ENCODE data around the gene CTSA.
A peak's percentile ranks its signal among the peaks of the same experiment; 100 is the strongest.
"Not testable (repeated sequence)": the region's sequence is repeated elsewhere in the genome, so short reads cannot be mapped to it uniquely, and the experiment has no call there.

The CTSA gene

GRCh38 chr20:45873409-45874103 lies 17.6 kb upstream of the CTSA start:
- H3K36me3 ChIP-seq (replicated peaks in 1 of 2; ENCODE audit: control insufficient read depth in 2 of 2, insufficient read depth in 2 of 2, low read length in 2 of 2) = peaks cover 3 to 20% of the 10 kb centered on the region in 2 donors
- no peak overlapping the region for H3K9ac ChIP-seq (ENCODE audit: low read depth, low read length, poor library complexity)
- H3K4me3 ChIP-seq (ENCODE audit: low read length in 2 of 2) = no peak overlapping the region
- no peak overlapping the region for H4K91ac ChIP-seq (ENCODE audit: low read depth, low read length, poor library complexity)
- DNase-seq (ENCODE audit: low spot score) = no peak
- H3K23ac ChIP-seq (ENCODE audit: low read depth, low read length, poor library complexity) = no peak overlapping the region
- no peaks in the 10 kb centered on the region for H3K9me3 ChIP-seq (replicated peaks in 1 of 2; ENCODE audit: control insufficient read depth in 2 of 2, insufficient read depth in 1 of 2, low read depth in 1 of 2, low read length in 2 of 2)
- no peak overlapping the region for H3K27ac ChIP-seq (replicated peaks; ENCODE audit: low read length)
- no peaks in the 10 kb centered on the region for H3K27me3 ChIP-seq (ENCODE audit: control insufficient read depth in 3 of 3, insufficient read depth in 3 of 3, low read depth in 1 of 3, low read length in 3 of 3)
- H2AK5ac ChIP-seq (ENCODE audit: low read depth, low read length) = no peak overlapping the region
- H2BK5ac ChIP-seq (ENCODE audit: low read length) = no peak overlapping the region
- H3K79me1 ChIP-seq (ENCODE audit: low read depth, low read length) = peaks cover 1% of the 10 kb centered on the region
- no peak overlapping the region for H2BK15ac ChIP-seq (ENCODE audit: low read length)
- H4K8ac ChIP-seq (ENCODE audit: low read depth, low read length) = no peak overlapping the region
- H3K4me1 ChIP-seq (ENCODE audit: control insufficient read depth in 2 of 2, insufficient read depth in 1 of 2, low read depth in 1 of 2, low read length in 2 of 2) = no peaks in the 10 kb centered on the region
- H3K14ac ChIP-seq (ENCODE audit: low read length) = no peak overlapping the region
- no peak overlapping the region for H2BK12ac ChIP-seq (ENCODE audit: low read length)
- no peak overlapping the region for H3K4ac ChIP-seq (ENCODE audit: low read length)
- H3K18ac ChIP-seq (ENCODE audit: low read length) = no peak overlapping the region
- no CpG with 5 or more reads among the region's 1 CpG for WGBS, 2 donors (ENCODE audit: extremely low coverage in 2 of 2, insufficient read length in 2 of 2, insufficient replicate concordance in 1 of 2)
- no peak overlapping the region for H2AFZ ChIP-seq (ENCODE audit: low read length)
- no peak overlapping the region for H2BK120ac ChIP-seq (ENCODE audit: low read depth, low read length)
- H3K4me2 ChIP-seq (ENCODE audit: insufficient read depth, low read length, poor library complexity, severe bottlenecking) = no peak overlapping the region

DNA sequence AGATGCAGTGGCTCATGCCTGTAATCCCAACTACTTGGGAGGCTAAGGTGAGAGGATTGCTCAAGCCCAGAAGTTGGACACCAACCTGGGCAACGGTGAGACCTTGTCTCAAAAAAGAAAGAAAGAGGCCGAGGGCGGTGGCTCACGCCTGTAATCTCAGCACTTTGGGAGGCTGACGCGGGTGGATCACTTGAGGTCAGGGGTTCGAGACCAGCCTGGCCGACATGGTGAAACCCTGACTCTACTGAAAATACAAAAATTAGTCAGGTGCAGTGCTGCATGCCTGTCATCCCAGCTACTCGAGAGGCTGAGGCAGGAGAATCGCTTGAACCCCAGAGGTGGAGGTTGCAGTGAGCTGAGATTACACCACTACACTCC lies 17.0 kb upstream of the CTSA start:
- not testable (repeated sequence) for H2BK15ac ChIP-seq (ENCODE audit: low read length); H3K9me3 ChIP-seq (replicated peaks in 1 of 2; ENCODE audit: control insufficient read depth in 2 of 2, insufficient read depth in 1 of 2, low read depth in 1 of 2, low read length in 2 of 2); H4K91ac ChIP-seq (ENCODE audit: low read depth, low read length, poor library complexity); H3K4me3 ChIP-seq (ENCODE audit: low read length in 2 of 2); H3K14ac ChIP-seq (ENCODE audit: low read length); H3K27ac ChIP-seq (replicated peaks; ENCODE audit: low read length); H3K27me3 ChIP-seq (ENCODE audit: control insufficient read depth in 3 of 3, insufficient read depth in 3 of 3, low read depth in 1 of 3, low read length in 3 of 3); H3K4me2 ChIP-seq (ENCODE audit: insufficient read depth, low read length, poor library complexity, severe bottlenecking); DNase-seq (ENCODE audit: low spot score); H2BK120ac ChIP-seq (ENCODE audit: low read depth, low read length); H3K4me1 ChIP-seq (ENCODE audit: control insufficient read depth in 2 of 2, insufficient read depth in 1 of 2, low read depth in 1 of 2, low read length in 2 of 2); H3K23ac ChIP-seq (ENCODE audit: low read depth, low read length, poor library complexity); H3K9ac ChIP-seq (ENCODE audit: low read depth, low read length, poor library complexity); H3K79me1 ChIP-seq (ENCODE audit: low read depth, low read length); H4K8ac ChIP-seq (ENCODE audit: low read depth, low read length); H2AFZ ChIP-seq (ENCODE audit: low read length); H2AK5ac ChIP-seq (ENCODE audit: low read depth, low read length); H3K4ac ChIP-seq (ENCODE audit: low read length); H2BK5ac ChIP-seq (ENCODE audit: low read length); H2BK12ac ChIP-seq (ENCODE audit: low read length); H3K18ac ChIP-seq (ENCODE audit: low read length)
- peaks cover 3 to 21% of the 10 kb centered on the region in 2 donors for H3K36me3 ChIP-seq (replicated peaks in 1 of 2; ENCODE audit: control insufficient read depth in 2 of 2, insufficient read depth in 2 of 2, low read length in 2 of 2)
- no CpG with 5 or more reads among the region's 10 CpGs for WGBS, 2 donors (ENCODE audit: extremely low coverage in 2 of 2, insufficient read length in 2 of 2, insufficient replicate concordance in 1 of 2)

DNA sequence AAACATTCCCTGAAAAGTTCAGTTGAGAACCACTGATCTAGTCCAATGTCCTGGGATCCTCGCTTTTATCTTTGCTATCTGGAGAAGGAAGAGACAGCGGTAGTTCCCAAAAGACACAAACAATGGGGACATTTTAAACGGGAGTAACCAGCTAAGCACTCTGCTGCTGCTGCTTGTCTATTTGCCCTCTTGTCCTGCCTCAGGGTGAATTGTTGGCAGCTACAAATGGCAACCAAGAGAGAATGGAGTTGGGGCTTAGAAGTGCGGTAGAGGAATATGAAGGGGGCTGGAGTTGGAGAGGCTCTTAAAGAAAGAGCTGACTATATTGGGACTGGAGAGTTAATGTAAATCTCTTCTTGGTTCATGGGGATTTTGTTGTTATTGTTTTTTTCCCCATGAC lies 16.6 kb upstream of the CTSA start:
- Histone ChIP-seq H3K23ac (ENCODE audit: low read depth, low read length, poor library complexity) (no peak overlapping the region), H3K79me1 (ENCODE audit: low read depth, low read length) (peaks cover 1% of the 10 kb centered on the region), H3K27ac (replicated peaks; ENCODE audit: low read length) (no peak overlapping the region), H3K4ac (ENCODE audit: low read length) (no peak overlapping the region), H2BK5ac (ENCODE audit: low read length) (no peak overlapping the region), H3K4me3 (ENCODE audit: low read length in 2 of 2) (no peak overlapping the region), H2BK12ac (ENCODE audit: low read length) (no peak overlapping the region), H2AK5ac (ENCODE audit: low read depth, low read length) (no peak overlapping the region), H4K91ac (ENCODE audit: low read depth, low read length, poor library complexity) (no peak overlapping the region), H2BK15ac (ENCODE audit: low read length) (no peak overlapping the region), H3K27me3 (ENCODE audit: control insufficient read depth in 3 of 3, insufficient read depth in 3 of 3, low read depth in 1 of 3, low read length in 3 of 3) (no peaks in the 10 kb centered on the region), H3K9me3 (replicated peaks in 1 of 2; ENCODE audit: control insufficient read depth in 2 of 2, insufficient read depth in 1 of 2, low read depth in 1 of 2, low read length in 2 of 2) (no peaks in the 10 kb centered on the region), H4K8ac (ENCODE audit: low read depth, low read length) (no peak overlapping the region), H2AFZ (ENCODE audit: low read length) (no peak overlapping the region), H3K14ac (ENCODE audit: low read length) (no peak overlapping the region), H3K18ac (ENCODE audit: low read length) (no peak overlapping the region), H2BK120ac (ENCODE audit: low read depth, low read length) (no peak overlapping the region), H3K36me3 (replicated peaks in 1 of 2; ENCODE audit: control insufficient read depth in 2 of 2, insufficient read depth in 2 of 2, low read length in 2 of 2) (peaks cover 3 to 21% of the 10 kb centered on the region in 2 donors), H3K4me1 (ENCODE audit: control insufficient read depth in 2 of 2, insufficient read depth in 1 of 2, low read depth in 1 of 2, low read length in 2 of 2) (no peaks in the 10 kb centered on the region), H3K4me2 (ENCODE audit: insufficient read depth, low read length, poor library complexity, severe bottlenecking) (no peak overlapping the region), H3K9ac (ENCODE audit: low read depth, low read length, poor library complexity) (no peak overlapping the region)
- no CpG with 5 or more reads among the region's 4 CpGs for WGBS, 2 donors (ENCODE audit: extremely low coverage in 2 of 2, insufficient read length in 2 of 2, insufficient replicate concordance in 1 of 2)
- no peak for DNase-seq (ENCODE audit: low spot score)

DNA sequence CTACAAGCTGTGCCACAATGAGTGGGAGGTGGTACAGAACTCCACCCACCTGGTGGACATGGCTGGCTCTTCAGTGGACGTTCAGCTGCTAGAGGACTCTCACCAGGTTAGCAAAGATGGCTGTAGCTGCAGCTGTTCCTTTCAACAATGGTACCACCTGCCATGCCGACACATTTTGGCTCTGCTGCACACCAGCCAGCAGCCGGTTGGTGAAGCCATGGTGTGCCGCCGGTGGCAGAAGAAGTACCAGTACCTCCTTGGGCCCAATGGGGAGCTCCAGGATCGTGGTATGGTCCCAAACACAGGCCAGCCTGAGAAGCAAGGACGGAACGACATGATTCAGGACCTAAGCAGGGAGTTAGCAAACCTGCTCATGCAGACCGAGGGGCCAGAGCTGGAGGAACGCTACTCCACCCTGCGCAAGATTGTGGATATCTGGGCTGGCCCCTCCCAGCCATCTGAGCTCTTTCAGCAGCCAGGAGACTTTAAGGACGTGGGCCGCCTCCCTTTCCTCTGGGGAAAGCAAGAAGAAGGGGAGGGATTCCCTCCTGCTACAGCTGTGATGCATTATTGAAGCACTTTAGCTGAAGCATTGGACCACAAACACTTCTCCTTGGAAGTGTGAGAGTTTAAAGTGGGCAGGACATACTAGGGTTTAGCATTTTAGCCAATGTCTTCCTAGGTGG lies 12.9 kb upstream of the CTSA start:
- Histone ChIP-seq H3K79me1 (ENCODE audit: low read depth, low read length) (peaks cover 1% of the 10 kb centered on the region), H3K14ac (ENCODE audit: low read length) (no peak overlapping the region), H2AFZ (ENCODE audit: low read length) (no peak overlapping the region), H3K4me1 (ENCODE audit: control insufficient read depth in 2 of 2, insufficient read depth in 1 of 2, low read depth in 1 of 2, low read length in 2 of 2) (peaks cover 0 to 3% of the 10 kb centered on the region in 2 donors), H3K4me2 (ENCODE audit: insufficient read depth, low read length, poor library complexity, severe bottlenecking) (no peak overlapping the region), H3K36me3 (replicated peaks in 1 of 2; ENCODE audit: control insufficient read depth in 2 of 2, insufficient read depth in 2 of 2, low read length in 2 of 2) (peaks cover 10 to 30% of the 10 kb centered on the region in 2 donors), H2BK120ac (ENCODE audit: low read depth, low read length) (no peak overlapping the region), H4K8ac (ENCODE audit: low read depth, low read length) (peak overlapping the region; percentile 19), H2AK5ac (ENCODE audit: low read depth, low read length) (no peak overlapping the region), H3K9me3 (replicated peaks in 1 of 2; ENCODE audit: control insufficient read depth in 2 of 2, insufficient read depth in 1 of 2, low read depth in 1 of 2, low read length in 2 of 2) (no peaks in the 10 kb centered on the region), H3K4me3 (ENCODE audit: low read length in 2 of 2) (no peak overlapping the region), H4K91ac (ENCODE audit: low read depth, low read length, poor library complexity) (no peak overlapping the region), H2BK5ac (ENCODE audit: low read length) (no peak overlapping the region), H3K27me3 (ENCODE audit: control insufficient read depth in 3 of 3, insufficient read depth in 3 of 3, low read depth in 1 of 3, low read length in 3 of 3) (no peaks in the 10 kb centered on the region), H2BK15ac (ENCODE audit: low read length) (no peak overlapping the region), H3K18ac (ENCODE audit: low read length) (no peak overlapping the region), H3K23ac (ENCODE audit: low read depth, low read length, poor library complexity) (no peak overlapping the region), H3K4ac (ENCODE audit: low read length) (no peak overlapping the region), H2BK12ac (ENCODE audit: low read length) (no peak overlapping the region), H3K27ac (replicated peaks; ENCODE audit: low read length) (no peak overlapping the region), H3K9ac (ENCODE audit: low read depth, low read length, poor library complexity) (no peak overlapping the region)
- DNase-seq (ENCODE audit: low spot score) = no peak
- WGBS, 2 donors (ENCODE audit: extremely low coverage in 2 of 2, insufficient read length in 2 of 2, insufficient replicate concordance in 1 of 2) = no CpG with 5 or more reads among the region's 13 CpGs

All from neuronal stem cell (in vitro differentiated cells).